Esophagus squamous epithelium (tissue), 5 donors: ENCODE results near the gene ACSF2. TPM values are rescaled to one million over a fixed set of nuclear protein-coding genes. Genes with fewer than 3 reads are reported as not detected.

Experiments used
- DNase-seq: peaks from one replicate; lab custom pipeline; 2025; lab: John Stamatoyannopoulos, UW
- H3K27ac ChIP-seq, 4 donors: fragments of 200-600 bp; sonication (generic); one replicate each; pipeline ENCODE4 v1.5.1; 2016 to 2019; ENCODE audit warnings: mild to moderate bottlenecking in 1 of 4
- H3K27me3 ChIP-seq, 4 donors: fragments of 200-600 bp; sonication (generic); 1 replicate in 3 of 4; 2 replicates in 1 of 4; pipeline versions ENCODE4 v1.5.1 to v1.6.0; 2017 to 2021; ENCODE audit warnings: antibody characterized with exemption in 1 of 4
- H3K36me3 ChIP-seq, 3 donors: fragments of 200-600 bp; sonication (generic); one replicate each; pipeline ENCODE4 v1.5.1; 2016 to 2019
- H3K4me1 ChIP-seq, 3 donors: fragments of 200-600 bp; sonication (generic); one replicate each; pipeline ENCODE4 v1.5.1; 2017 to 2019
- H3K4me3 ChIP-seq, 4 donors: fragments of 200-600 bp; sonication (generic); 1 replicate in 3 of 4; 2 replicates in 1 of 4; pipeline ENCODE4 v1.5.1; 2016 to 2019; ENCODE audit warnings: mild to moderate bottlenecking in 2 of 4, moderate library complexity in 1 of 4
- H3K9me3 ChIP-seq, 3 donors: fragments of 200-600 bp; sonication (generic); one replicate each; pipeline ENCODE4 v1.5.1; 2016 to 2019
- CTCF ChIP-seq, 6 experiments: fragments of 450-650 bp in 4 of 6; fragments of 200-600 bp in 2 of 6; sonication (generic) in 2 of 6; IDR thresholded peaks; one replicate each; pipeline ENCODE4 v1.5.1; 2016 to 2019; ENCODE audit warnings: antibody characterized with exemption in 6 of 6, mild to moderate bottlenecking in 4 of 6, moderate library complexity in 4 of 6
- POLR2A ChIP-seq, 4 donors: fragments of 450-650 bp; IDR thresholded peaks; one replicate each; pipeline ENCODE4 v1.6.1; 2017; ENCODE audit warnings: antibody characterized with exemption in 4 of 4, mild to moderate bottlenecking in 4 of 4, moderate library complexity in 3 of 4
- WGBS, 2 donors: methylation state at CpG; one replicate each; pipeline ENCODE4 v1.1.5; 2018; 5-methylcytosine and 5-hydroxymethylcytosine counted together
- intact Hi-C: fragments of 100-400 bp; cut with DNase I; formaldehyde crosslinking; loops from one replicate; pipeline ENCODE4 v1.15.0; 2022
- small RNA-seq, 4 donors: library from RNA; depleted of rRNA; stranded (forward); fragments of <200 nt; gene quantifications; one replicate each; pipeline ENCODE3, GENCODE V24; 2016
- total RNA-seq, 4 donors: library from RNA; depleted of rRNA; stranded (reverse); fragments of >200 nt; gene quantifications; one replicate each; pipeline ENCODE4 v1.1.0, GENCODE V29; 2016
- donor health status: DM: yes; HTN: yes; CAD: no.

The ACSF2 gene
- total RNA-seq, 4 donors from 2014 or later = 7.0 to 26.3 (median 19.0) TPM

DNA sequence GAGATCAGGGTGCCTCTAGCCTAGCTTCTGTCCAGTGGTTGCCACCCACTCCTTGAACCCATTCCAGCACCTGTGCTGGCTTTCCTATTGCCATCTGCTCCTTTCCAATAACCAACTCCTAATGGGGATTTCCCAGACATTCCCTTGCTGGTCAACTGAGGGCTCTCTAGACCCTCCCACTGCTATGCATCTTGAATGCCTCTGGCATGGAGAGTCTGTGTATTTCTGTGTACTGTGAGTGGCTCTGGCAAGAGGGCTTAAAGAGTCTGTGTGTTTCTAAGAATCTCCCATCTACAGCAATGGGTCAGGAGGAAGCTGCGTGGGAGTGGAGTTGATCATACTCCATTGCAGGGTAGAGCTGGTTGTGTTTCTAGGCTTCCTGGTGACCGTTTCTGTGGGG lies 95.5 kb downstream of the ACSF2 start:
- TF ChIP-seq POLR2A (IDR thresholded peaks at IDR 0.05) (no peak), CTCF (IDR thresholded peaks at IDR 0.05) (no peak)
- H3K4me1 ChIP-seq = peaks cover 0 to 33% (median 0%) of the 10 kb centered on the region in 3 donors
- H3K27me3 ChIP-seq = no peaks in the 10 kb centered on the region
- H3K36me3 ChIP-seq = no peaks in the 10 kb centered on the region
- no peak overlapping the region for H3K27ac ChIP-seq
- no peaks in the 10 kb centered on the region for H3K9me3 ChIP-seq
- H3K4me3 ChIP-seq = no peak overlapping the region
- intact Hi-C loops = no loop called here
- 86% methylated on average over 2 of the region's 2 CpGs; no CpG with 5 or more reads in 1 of the 2 donors for WGBS, 2 donors
- no peak for DNase-seq

- Histone ChIP-seq H3K9me3 (no peaks in the 10 kb centered on the region), H3K4me1 (peaks cover 0 to 24% (median 0%) of the 10 kb centered on the region in 3 donors), H3K27me3 (no peaks in the 10 kb centered on the region), H3K27ac (no peak overlapping the region), H3K36me3 (no peaks in the 10 kb centered on the region), H3K4me3 (no peak overlapping the region)
- TF ChIP-seq CTCF (IDR thresholded peaks at IDR 0.05) (no peak), POLR2A (IDR thresholded peaks at IDR 0.05) (no peak)
- DNase-seq = no peak
- intact Hi-C loops = no loop called here
- 89 to 98% methylated on average over 8 to 9 of the region's 10 CpGs for WGBS, 2 donors
Measured at GRCh38 chr17:50522766-50523165, 96.7 kb downstream of the ACSF2 start.

GRCh38 chr17:50523208-50523607 lies 97.2 kb downstream of the ACSF2 start:
- Histone ChIP-seq H3K36me3 (no peaks in the 10 kb centered on the region), H3K4me3 (no peak overlapping the region), H3K27me3 (no peaks in the 10 kb centered on the region), H3K27ac (no peak overlapping the region), H3K4me1 (peaks cover 0 to 24% (median 0%) of the 10 kb centered on the region in 3 donors), H3K9me3 (no peaks in the 10 kb centered on the region)
- TF ChIP-seq CTCF (IDR thresholded peaks at IDR 0.05) = no peak
- no peak for TF ChIP-seq POLR2A (IDR thresholded peaks at IDR 0.05)
- intact Hi-C loops = no loop called here
- WGBS, 2 donors = 33 to 58% methylated on average over 1 to 2 of the region's 2 CpGs
- DNase-seq = no peak

Small RNA genes lying within 50 kb of the gene (small RNA-seq; reads per million reads assigned to genes)
- 0 reads per million in 4 donors for gene RF00019

Other genes with a start within 250 kb of the ACSF2 start
- gene COL1A1, start 224.6 kb upstream of the ACSF2 start, total RNA-seq = 10 to 100 TPM; 12.4 to 20.8 (median 19.7) TPM
- gene TMEM92, start 151.8 kb upstream of the ACSF2 start, total RNA-seq = under 1 TPM in 2 of 4 donors, not detected in 2; 0.12 to 0.76 TPM
- gene XYLT2, start 80.1 kb upstream of the ACSF2 start, total RNA-seq = 10 to 100 TPM; 10.0 to 17.5 (median 13.5) TPM
- 10 to 100 TPM; 58.0 to 77.7 (median 74.5) TPM for gene MRPL27, start 53.0 kb upstream of the ACSF2 start, total RNA-seq
- gene EME1, start 53.0 kb upstream of the ACSF2 start, total RNA-seq = 1 to 10 TPM in 2 of 4 donors, under 1 TPM in 2; 0.57 to 2.7 (median 1.1) TPM
- gene LRRC59, start 28.7 kb upstream of the ACSF2 start, total RNA-seq = 100 to 1,000 TPM in 1 of 4 donors, 10 to 100 TPM in 3; 63.4 to 136 (median 77.9) TPM
- under 1 TPM in 2 of 4 donors, not detected in 2; 0.19 to 0.80 TPM for gene CHAD, start 42.7 kb downstream of the ACSF2 start, total RNA-seq
- gene RSAD1, start 52.6 kb downstream of the ACSF2 start, total RNA-seq = 10 to 100 TPM in 3 of 4 donors, 1 to 10 TPM in 1; 9.1 to 19.3 (median 14.2) TPM
- under 1 TPM in 1 of 4 donors, not detected in 3; 0.38 TPM for gene MYCBPAP, start 82.2 kb downstream of the ACSF2 start, total RNA-seq
- gene EPN3, start 106.5 kb downstream of the ACSF2 start, total RNA-seq = 100 to 1,000 TPM in 1 of 4 donors, 10 to 100 TPM in 3; 24.5 to 111 (median 51.8) TPM
- gene SPATA20, start 121.0 kb downstream of the ACSF2 start, total RNA-seq = 10 to 100 TPM; 34.1 to 67.3 (median 38.1) TPM
- under 1 TPM in 3 of 4 donors, not detected in 1; 0.11 to 0.38 (median 0.13) TPM for gene CACNA1G, start 134.5 kb downstream of the ACSF2 start, total RNA-seq
- gene ABCC3, start 208.7 kb downstream of the ACSF2 start, total RNA-seq = 10 to 100 TPM; 19.6 to 93.7 (median 34.1) TPM